ENCODE results near the gene ZACN.

DNA sequence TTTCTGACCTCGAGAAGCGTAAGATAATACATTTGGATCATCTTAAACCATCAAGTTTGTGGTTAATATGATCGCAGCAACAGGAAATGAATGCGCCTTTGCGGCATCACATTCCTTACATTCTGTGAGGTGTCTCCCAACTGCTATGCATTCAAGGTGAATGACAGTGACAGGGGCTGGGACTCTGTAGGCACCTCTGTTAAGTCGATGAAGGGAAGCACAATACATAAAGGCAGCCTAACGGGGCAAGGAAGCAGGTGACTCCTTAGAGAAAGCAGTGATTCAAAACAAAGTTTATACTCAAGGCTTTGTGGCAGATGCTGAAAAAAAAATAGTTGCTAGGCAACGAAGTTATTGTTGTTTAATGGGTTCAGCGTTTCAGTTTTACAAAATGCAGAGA, 30.3 kb upstream of the ZACN start:
- TF ChIP-seq FOXJ3 (CRISPR knock-in tag; IDR thresholded peaks at IDR 0.05): no peak
- TF ChIP-seq, protein P1, sequence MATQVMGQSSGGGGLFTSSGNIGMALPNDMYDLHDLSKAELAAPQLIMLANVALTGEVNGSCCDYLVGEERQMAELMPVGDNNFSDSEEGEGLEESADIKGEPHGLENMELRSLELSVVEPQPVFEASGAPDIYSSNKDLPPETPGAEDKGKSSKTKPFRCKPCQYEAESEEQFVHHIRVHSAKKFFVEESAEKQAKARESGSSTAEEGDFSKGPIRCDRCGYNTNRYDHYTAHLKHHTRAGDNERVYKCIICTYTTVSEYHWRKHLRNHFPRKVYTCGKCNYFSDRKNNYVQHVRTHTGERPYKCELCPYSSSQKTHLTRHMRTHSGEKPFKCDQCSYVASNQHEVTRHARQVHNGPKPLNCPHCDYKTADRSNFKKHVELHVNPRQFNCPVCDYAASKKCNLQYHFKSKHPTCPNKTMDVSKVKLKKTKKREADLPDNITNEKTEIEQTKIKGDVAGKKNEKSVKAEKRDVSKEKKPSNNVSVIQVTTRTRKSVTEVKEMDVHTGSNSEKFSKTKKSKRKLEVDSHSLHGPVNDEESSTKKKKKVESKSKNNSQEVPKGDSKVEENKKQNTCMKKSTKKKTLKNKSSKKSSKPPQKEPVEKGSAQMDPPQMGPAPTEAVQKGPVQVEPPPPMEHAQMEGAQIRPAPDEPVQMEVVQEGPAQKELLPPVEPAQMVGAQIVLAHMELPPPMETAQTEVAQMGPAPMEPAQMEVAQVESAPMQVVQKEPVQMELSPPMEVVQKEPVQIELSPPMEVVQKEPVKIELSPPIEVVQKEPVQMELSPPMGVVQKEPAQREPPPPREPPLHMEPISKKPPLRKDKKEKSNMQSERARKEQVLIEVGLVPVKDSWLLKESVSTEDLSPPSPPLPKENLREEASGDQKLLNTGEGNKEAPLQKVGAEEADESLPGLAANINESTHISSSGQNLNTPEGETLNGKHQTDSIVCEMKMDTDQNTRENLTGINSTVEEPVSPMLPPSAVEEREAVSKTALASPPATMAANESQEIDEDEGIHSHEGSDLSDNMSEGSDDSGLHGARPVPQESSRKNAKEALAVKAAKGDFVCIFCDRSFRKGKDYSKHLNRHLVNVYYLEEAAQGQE (IDR thresholded peaks at IDR 0.05; ENCODE audit: low read depth, low read length): no peak
- TF ChIP-seq, protein P2, sequence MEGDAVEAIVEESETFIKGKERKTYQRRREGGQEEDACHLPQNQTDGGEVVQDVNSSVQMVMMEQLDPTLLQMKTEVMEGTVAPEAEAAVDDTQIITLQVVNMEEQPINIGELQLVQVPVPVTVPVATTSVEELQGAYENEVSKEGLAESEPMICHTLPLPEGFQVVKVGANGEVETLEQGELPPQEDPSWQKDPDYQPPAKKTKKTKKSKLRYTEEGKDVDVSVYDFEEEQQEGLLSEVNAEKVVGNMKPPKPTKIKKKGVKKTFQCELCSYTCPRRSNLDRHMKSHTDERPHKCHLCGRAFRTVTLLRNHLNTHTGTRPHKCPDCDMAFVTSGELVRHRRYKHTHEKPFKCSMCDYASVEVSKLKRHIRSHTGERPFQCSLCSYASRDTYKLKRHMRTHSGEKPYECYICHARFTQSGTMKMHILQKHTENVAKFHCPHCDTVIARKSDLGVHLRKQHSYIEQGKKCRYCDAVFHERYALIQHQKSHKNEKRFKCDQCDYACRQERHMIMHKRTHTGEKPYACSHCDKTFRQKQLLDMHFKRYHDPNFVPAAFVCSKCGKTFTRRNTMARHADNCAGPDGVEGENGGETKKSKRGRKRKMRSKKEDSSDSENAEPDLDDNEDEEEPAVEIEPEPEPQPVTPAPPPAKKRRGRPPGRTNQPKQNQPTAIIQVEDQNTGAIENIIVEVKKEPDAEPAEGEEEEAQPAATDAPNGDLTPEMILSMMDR (IDR thresholded peaks at IDR 0.05): no peak
- TF ChIP-seq EZH2phosphoT487 (IDR thresholded peaks at IDR 0.05; ENCODE audit: borderline replicate concordance, low read depth): no peak
